SW 1271 (cell line): Measurements from ENCODE around the gene CSNK2A1.
"Not testable (repeated sequence)": the region's sequence is repeated elsewhere in the genome, so short reads cannot be mapped to it uniquely, and the experiment has no call there.

ENCODE experiments used
- DNase-seq, 2 experiments: peaks; one replicate each; lab custom pipeline; 2025; lab: John Stamatoyannopoulos, UW

Gene CSNK2A1

DNA sequence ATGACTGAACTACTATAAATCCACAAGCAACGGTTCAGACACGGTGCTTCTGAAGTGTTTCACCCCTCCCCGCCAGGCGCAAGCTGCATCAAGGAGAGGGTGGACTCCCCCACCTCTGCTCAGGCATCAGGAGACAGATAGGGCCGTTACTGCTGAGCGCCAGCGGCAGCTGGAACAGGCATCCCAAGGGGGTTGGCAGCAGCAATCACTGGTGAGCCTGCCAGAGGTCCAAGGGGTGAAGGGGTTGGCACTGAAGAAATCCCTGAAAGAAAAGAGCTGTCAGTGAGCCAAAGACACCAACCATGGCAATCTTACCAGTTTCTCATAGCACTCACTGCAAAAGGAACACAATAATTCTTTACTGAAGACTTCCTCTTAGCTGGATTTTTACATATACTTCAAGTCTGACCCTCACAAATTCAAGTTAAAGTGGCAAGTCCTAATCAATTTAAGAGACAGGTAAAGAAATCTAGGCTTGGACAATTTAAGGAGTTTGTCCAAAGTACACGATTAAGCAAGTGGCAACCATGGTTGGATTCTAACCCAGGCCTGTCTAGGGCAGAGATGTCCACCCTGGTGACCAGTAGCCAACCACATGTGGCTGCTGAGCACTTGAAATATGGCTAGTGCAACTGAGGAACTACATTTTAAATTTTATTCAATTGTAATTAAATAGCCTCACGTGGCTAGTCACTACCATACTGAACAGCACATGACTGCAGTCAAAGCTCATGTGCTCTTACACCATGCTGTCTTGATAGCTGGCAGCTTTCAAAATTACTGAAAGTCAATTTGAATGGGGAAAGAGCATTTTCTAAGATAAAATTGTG lies 59.6 kb downstream of the CSNK2A1 start:
- DNase-seq, result no peak

DNA sequence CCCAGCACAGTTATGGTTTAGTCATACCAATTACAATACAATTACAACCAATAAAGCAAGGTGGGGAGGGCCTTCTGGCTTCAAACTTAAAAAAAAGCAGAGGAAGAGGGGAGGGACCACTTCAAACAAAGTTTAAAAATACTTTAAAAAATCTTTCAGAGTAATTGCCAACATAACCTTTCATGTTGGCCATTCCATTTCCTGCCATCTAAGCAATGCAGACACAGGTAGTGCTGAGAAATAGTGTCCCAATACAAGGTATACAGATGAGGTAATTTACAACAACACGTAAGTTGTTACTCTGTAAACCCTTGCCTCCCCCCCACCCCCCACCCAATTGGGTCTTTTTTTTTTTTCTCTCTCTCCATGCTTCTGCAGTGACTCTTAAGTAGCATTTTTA lies 62.4 kb downstream of the CSNK2A1 start:
- no peak for DNase-seq

DNA sequence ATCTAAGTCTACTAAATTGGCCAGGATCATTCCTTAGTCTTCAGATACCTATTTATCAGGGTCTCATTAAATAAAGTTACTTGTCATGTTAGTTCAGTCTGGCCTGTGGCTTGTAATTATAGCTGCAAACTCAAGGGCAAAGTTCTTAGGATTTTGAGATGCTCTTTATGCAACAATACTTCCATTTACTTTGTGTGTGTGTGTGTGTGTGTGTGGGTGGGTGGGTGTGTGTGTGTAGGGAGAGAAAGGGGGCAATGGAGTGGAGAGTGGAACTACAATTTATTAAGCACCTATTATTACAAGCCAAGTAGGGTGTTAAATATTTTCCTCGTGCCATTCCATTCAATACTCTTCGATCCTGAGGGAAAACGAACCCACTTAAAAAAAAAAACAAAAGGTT lies 63.5 kb downstream of the CSNK2A1 start:
- no peak for DNase-seq

DNA sequence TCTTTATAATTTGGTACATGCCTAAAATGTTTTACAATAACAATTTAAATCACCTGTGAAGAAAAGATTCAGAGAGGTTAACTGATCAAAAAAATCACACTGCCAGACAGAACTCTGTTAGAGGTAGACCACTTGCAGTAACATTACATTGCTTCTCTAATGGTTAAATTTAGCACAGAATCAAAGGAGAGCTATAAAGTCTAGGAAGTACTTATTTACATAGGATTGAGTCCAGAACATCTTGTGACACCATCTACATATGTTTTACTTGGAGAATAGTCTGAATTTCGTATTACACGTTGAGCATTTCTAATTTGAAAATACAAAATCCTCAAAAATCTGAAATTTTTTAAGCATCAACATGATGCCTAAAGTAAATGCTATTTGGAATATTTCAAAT lies 64.1 kb downstream of the CSNK2A1 start:
- DNase-seq, result no peak

DNA sequence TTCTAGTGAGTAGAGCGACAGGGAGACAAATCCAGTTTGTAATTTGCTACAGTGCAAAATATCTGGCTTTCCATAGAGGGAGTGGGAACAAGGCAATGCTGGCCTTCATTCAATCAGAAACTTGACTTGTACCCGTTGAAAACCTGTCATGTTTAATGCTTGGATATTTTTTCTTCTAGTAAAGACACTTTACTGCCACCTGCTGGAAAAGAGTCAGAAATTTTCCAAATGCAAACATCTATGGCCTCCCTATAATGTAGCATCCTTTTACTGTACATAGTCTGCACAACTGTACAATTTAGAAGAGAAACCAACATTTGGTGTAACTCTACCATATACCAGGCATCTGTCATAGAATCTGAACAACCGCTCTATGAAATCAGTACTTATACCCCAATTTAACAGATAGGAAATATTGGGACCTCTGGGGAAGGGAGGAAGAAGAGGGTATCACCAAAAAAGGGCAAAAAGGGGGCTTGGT lies 64.6 kb downstream of the CSNK2A1 start:
- DNase-seq, result peak in 1 of 2 experiments; percentile 65

DNA sequence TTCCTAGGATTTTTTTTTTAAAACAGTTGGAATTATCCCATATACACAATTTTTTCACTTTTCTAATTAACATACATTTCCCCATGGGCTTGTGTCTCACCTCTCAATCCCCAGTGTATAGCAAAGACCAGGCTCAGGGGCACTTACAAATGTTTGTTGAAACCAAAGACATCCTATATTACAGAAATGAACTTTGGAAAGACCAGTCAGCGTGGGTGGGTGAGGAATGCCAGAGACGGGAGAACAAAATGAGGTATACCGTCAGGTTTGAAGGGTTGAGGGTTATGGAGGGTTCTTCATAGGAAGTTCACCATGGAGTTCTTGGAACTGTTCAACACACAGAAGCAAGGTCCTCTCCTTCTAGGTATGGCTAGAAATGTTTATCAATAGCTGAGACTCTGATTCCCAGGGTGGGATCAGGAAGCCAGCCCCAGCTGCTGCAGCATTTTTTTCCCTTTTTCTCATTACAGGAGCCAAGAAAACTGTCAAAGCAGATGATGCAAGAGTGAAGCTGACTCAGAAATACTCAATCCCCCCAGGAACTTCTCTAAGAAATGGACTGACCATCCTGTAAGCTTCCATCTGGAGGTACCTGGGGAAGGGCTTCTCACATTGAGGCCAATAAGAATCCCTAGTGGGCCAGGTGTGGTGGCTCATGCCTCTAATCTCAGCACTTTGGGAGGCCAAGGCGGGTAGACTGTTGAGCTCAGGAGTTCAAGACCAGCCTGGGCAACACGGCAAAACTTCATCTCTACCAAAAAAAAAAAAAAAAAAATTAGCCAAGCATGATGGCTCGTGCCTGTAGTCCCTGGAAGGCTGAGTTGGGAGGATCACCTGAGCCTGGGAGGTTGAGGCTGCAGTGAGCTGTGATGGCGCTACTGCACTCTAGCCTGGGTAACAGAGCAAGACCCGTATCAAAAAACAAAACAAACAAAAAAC lies 65.3 kb downstream of the CSNK2A1 start:
- no peak for DNase-seq

DNA sequence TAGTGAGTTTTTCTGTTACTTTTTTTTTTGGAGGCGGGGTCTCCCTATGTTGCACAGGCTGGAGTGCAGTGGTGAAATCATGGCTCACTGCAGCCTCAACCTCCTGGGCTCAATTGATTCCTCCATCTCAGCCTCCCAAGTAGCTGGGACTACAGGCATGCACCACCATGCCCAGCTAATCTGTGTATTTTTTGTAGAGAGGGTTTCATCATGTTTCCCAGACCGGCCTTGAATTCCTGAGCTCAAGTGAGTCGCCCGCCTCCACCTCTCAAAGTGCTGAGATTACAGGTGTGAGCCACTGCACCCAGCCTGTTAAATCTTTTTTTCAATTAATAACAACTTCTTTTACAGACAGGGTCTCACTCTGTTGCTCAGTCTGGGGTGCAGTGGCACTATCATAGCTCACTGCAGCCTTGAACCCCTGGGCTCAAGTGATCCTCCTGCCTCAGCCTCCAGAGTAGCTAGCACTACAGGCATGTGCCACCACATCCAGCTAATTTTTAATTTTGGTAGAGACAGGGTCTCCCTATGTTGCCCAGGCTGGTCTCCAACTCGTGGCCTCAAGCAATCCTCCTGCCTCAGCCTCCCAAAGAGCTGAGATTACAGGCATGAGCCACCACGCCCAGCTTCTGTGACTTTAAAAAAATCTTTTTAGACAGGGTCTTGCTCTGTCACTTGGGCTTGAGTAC lies 66.9 kb downstream of the CSNK2A1 start:
- not testable (repeated sequence) for DNase-seq

DNA sequence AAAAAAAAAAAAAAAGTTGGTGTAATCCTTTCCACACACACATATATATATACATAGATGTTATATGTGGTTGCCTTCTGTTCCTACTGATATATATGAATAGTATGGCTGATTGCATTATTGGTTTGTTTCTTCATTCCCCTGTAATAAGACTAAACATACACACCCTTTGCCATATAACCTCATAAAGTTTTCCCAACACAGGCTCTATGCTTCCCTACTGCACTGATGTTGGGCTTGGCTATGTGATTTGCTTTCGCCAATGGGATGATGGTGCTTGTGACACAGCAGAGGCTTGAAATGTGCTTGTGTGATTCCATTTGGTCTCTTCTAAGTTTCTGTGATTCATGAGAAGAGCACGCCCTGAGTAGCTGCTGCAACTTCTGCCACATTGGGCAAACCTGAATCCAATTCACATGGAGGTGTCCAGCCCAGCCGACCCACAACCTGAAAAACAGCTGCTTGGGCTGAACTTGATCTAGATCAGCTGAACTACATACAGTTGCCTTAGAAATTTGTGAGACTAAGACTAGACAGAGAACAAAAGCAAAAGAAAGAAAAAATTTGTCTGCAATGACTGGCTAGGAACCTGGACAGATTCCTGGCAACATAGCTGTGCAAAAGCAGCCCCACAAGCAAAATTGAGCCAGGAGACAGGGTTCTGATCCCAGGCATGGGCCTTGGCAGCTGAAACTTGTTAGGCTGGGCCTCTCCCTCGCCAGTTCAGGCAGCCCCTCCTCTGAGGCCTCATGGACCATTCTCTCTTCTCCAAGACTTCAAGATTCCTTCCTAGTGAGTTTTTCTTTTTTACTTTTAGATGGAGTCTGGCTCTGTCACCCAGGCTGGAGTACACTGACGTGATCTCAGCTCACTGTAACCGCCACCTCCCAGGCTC lies 67.9 kb downstream of the CSNK2A1 start:
- DNase-seq, result no peak

DNA sequence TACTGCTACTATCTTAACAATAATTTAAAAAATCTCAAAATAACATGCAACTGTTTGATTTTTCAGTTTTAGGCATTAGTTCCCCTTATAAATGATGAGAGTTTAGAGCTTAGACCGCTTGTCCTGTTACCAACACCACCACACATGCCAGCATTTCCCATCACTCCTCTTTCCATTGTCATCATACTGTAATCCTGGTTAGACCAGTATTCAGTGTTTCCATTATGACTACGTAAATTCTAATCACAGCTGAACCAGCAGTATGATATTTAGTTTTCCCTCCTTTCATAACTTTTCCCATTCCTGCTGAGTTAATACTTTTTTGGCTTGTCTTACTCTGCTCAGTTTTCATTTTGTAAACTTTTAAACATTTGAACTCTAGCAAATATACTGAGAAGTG lies 69.0 kb downstream of the CSNK2A1 start:
- no peak for DNase-seq

DNA sequence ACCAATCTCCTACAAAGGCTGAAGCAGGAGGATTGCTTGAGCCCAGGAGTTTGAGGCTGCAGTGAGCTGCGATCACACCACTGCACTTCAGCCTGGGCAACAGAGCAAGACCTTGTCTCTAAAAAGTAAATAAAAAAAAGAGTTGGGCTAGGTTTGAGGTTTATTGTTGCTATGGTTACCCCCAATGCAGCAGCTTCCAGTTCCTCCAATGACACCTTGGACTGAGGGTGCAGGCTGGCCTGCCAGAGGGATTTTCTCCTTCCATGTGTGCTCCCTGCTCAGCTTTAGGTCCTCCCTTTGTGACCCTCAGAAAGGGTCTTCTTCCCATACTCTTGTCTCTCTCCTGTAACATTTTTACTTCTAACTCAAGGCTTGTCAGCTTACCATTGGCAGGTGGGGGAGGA lies 70.7 kb downstream of the CSNK2A1 start:
- no peak for DNase-seq

DNA sequence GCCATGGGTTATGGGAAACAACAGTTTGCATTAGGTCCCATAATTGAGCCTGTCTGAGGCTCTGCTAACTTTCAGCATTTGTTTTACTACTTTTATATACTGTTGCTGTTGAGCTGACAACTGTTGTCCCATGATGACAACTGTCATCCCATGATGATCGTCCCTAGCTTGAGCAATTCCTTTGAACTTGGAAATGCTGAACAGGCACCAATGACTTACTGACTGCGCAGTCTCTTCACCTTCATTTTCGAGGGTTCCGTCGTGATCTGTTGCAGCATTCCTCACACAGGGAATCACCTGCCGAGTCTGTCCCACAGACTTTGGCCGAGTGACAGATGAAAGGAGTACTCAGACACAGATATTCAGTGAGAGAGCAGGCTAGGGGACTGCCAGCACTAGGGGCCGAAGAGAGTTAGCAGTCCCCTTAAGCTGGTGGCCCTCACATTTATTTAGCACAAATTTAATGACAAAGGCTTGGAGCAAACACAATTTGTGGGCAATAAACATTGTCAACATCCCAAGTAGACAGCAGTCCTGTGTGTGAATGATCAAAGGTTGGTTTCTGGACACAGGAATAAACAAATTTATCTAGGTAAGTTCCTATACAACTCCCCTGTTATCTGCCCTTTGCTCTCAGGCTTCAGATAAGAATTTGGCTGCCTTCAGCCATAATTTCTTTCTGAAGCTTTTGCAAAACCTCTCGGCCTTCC lies 71.3 kb downstream of the CSNK2A1 start:
- no peak for DNase-seq

DNA sequence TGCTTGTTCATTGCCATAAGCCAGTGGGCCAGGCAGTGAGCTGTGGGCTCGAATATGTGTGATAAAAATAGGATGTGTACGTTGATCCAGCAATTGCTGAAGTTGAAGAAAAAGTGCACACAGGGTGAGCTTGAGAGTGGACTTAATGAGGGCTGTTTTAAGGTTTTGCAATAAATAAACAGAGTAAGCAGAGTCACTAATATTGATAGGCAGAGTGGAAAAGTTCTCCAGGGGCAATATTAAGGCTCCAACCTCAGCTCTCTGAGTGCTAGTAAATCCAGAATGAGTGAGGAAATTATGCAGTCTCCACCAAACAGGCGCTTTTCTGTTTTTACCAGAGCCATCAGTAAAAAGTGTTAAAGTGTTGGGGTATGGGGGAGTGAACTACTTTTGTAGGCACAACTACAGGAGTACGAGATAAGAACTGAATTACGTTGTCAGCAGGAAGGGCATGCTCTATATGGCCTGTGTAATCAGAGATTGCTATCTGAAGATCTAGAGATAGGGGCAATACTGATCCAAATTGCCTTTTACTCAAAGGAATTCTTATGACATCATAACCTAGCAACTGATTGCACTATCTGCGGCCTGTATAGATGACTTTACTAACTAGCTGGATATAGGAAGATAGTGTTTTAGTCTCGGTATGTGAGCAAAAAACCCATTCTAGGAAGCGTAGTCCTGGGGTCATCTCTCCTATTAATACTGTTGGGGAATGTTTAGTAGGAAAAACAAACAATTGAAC lies 73.7 kb downstream of the CSNK2A1 start:
- DNase-seq, result no peak

DNA sequence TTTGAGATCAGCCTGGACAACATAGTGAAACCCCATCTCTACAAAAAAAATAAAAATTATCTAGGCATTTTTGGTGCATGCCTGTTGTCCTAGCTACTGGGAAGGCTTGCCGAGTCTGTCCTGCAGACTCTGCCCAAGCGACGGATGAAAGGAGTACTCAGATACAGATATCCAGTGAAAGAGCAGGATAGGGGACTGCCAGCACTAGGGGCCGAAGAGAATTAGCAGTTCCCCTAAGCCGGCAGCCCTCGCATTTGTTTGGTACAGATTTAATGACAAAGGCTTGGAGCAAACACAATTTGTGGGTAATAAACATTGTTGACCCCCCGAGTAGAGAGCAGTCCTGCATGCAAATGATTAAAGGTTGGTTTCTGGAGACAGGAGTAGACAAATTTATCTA lies 75.8 kb downstream of the CSNK2A1 start:
- no peak for DNase-seq

DNA sequence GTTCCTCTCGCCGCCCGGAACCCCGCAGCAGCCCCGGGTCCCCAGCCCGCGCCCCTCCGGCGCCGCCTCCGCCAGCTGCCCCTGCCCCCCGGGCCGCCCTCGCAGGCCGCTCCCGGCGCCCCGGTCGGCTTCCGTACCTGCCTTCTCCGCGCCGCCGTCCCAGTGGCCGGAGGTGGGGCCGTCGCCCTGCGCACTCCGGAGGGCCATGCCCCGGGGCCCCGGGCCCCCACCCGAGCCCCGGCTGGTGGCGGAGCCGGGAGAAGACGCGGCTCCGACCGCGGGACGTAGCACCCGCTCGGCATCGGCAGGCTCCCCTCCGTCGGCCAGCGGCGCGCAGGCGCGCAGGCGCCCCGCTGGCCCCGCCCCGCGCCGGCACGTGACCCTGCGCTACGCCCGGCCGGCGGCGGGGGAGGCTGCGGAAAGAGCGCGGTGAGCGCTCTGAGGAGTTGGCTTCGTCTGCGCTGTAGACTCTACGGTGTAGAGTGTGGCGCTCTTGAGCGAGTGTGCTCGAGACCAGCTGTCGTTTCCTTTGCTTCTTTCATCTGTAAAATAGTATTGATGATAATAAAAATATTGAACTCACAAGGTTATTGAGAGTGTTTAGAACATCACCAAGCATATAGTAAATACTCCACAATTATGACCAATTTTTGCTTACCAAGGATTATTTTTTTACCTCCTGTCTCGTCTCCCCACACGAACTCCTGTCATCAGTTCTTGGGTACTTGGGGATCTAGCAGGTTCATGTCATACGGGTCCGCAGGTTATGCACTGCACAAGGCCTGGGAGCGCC lies 81.2 kb downstream of the CSNK2A1 start, which contains the start of gene TBC1D20:
TSS of gene TBC1D20 (minus strand) at position 335 of the 793 bp plus-strand sequence. CDS start at position 207, 128 bp downstream.
- peak; percentile 69 to 89 for DNase-seq

DNA sequence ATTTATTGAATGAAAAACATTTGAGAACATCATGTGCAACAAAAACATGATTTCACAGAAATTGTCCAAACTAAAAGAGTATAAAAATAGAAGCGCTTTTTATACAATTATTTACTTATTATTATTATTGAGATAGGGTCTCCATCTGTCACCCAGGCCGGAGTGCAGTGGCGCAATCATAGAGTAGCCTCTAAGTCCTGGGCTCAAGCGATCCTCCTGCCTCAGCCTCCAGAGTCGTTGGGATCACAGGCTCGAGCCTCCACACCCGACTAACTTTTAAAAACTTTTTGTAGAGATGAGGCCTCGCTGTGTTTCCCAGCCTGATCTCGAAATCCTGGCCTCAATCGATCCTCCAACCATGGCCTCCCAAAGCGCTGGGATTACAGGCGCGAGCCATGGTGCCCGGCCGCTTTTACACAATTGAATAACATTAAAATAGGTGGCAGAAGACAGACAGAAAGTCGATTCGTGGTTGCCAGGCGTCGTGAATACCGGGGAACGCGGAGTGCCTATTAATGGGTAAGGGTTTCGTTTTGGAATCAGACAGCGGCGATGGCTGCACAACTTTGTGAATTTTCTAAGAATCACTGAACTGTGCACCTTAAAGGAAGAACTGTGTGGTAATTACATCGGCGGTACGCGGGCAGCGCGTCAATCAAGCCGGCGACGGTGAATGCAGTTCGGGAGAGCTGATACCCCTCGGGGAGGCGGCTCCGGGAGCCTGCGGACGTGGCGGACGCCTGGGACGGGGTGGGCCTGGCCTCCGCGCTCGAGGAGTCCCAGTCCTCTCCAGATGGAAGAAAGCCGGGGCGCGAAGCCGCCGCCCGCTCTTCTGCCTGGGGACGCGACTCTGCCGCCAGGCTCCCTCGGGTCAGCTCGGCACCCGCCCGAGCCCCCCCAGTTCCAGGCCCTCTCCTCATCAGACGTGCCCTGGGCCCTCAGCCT lies 82.1 kb downstream of the CSNK2A1 start:
- peak; percentile 38 to 39 for DNase-seq

DNA sequence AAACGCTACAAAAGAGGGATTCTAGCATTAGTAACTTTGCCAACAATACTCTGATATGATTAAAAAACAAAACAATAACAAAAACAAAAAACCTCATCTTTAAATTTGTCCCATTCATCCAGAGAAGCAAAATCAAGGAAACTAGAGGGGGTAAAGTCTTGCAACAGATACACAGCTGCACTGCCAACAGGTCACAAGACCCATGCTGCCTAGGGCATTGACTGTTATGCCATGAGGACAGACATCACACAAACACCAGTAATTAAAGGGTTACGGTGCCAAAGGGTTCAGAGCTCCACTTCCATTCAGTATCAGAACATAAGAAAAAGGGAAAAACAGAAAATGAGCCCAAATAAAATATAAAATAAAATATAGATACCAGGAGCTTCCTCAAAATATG lies 82.9 kb downstream of the CSNK2A1 start:
- no peak for DNase-seq

DNA sequence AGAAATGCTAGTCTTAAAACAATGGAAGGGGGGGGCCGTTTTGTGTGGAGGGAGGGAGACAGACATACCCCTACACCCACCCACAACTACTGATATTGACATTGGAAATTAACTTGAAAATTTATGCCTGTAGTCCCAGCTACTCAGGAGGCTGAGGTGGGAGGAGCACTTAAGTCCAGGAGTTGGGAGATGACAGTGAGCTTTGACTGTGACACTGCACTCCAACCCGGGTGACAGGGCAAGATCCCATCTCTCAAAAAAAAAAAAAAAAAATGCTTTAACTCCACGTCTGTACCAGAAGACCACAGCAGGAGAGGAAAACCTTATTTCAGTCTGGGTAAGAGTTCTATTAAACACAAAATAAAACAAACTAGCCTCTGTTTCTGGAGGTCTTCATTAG lies 83.4 kb downstream of the CSNK2A1 start:
- DNase-seq, result no peak

DNA sequence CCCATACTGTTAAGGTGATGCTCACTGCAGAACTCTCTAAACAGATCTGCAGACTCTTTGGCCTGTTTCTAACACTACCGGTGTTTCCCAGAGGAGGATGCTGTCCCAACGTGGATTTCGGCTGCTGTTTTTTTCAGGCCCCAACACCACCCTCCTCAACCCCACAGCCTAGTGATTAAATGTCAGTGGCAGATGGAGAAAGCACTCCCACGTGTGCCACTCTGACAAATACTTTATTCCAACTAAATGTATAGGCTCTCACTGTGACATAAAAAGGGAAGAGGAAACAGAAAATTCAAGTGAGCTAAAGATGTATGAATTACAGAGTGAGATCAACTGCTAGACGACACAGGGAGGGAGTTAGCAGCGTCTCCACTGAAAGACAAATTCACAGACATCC lies 84.8 kb downstream of the CSNK2A1 start:
- DNase-seq, result no peak
